Panc1 (cell line): ENCODE measurements around the gene ZNF692. TPM values are rescaled to one million over a fixed set of nuclear protein-coding genes. Genes with fewer than 3 reads are reported as not detected.
"Not testable (repeated sequence)": the region's sequence is repeated elsewhere in the genome, so short reads cannot be mapped to it uniquely, and the experiment has no call there.

Experiments used
- ATAC-seq: fragments of 200-7000 bp; cut with Tn5 transposase; 2 replicates; pipeline ENCODE4 v1.9.1; 2020; ENCODE audit warnings: mild to moderate bottlenecking, moderate library complexity
- BruUV-seq: library from RNA; stranded (reverse); fragments of 400-500 nt; replicated peaks from 2 replicates; lab custom pipeline; 2021; lab: Mats Ljungman, UMichigan
- CTCF ChIA-PET: fragments of 300-600 bp; sonication (Branson Sonifier 250); formaldehyde crosslinking; loops from one replicate; lab custom pipeline; 2022; ENCODE audit warnings: antibody characterized with exemption; lab: Charles Lee
- POLR2A ChIA-PET: fragments of 300-600 bp; sonication (Branson Sonifier 250); formaldehyde crosslinking; loops from one replicate; lab custom pipeline; 2022; ENCODE audit warnings: antibody characterized with exemption; lab: Charles Lee
- DNase-seq: peaks from one replicate; pipeline ENCODE4 v3.0.0-alpha.2; 2010; ENCODE audit warnings: low read depth, low spot score
- H3K27ac ChIP-seq: 2 replicates; pipeline ENCODE4 v1.5.1; 2011; ENCODE audit warnings: mild to moderate bottlenecking, low read length, inconsistent platforms
- H3K27me3 ChIP-seq: fragments of 200-500 bp; sonication (Bioruptor generic); 2 replicates; pipeline ENCODE4 v1.6.0; 2014; ENCODE audit warnings: low read length, inconsistent platforms; ENCODE audit not compliant: control insufficient read depth, insufficient read depth
- H3K36me3 ChIP-seq: fragments of 200-500 bp; sonication (Bioruptor generic); 2 replicates; pipeline ENCODE4 v1.5.1; 2014; ENCODE audit warnings: inconsistent platforms, mild to moderate bottlenecking, low read length, moderate library complexity; ENCODE audit not compliant: control insufficient read depth, insufficient read depth
- H3K4me1 ChIP-seq: 2 replicates; pipeline ENCODE4 v1.5.1; 2011; ENCODE audit warnings: inconsistent platforms, mild to moderate bottlenecking, low read length, moderate library complexity; ENCODE audit not compliant: control insufficient read depth, insufficient read depth
- H3K4me3 ChIP-seq, 2 experiments: 2 replicates each; pipeline ENCODE4 v1.5.1; 2011 to 2012; ENCODE audit warnings: low read depth in 2 of 2, low read length in 2 of 2, mild to moderate bottlenecking in 2 of 2, inconsistent platforms in 1 of 2, moderate library complexity in 1 of 2
- H3K9me3 ChIP-seq: fragments of 200-500 bp; sonication (Bioruptor generic); 2 replicates; pipeline ENCODE4 v1.5.1; 2014; ENCODE audit warnings: low read depth, mild to moderate bottlenecking, inconsistent platforms, low read length, moderate library complexity; ENCODE audit not compliant: control insufficient read depth, insufficient read depth
- POLR2AphosphoS5 ChIP-seq: IDR thresholded peaks from 2 replicates; pipeline ENCODE4 v1.6.1; 2012; ENCODE audit warnings: mild to moderate bottlenecking, low read depth, low read length, moderate library complexity
- SIN3A ChIP-seq: IDR thresholded peaks from 2 replicates; pipeline ENCODE4 v1.6.1; 2012; ENCODE audit warnings: low read depth, mild to moderate bottlenecking, low read length, moderate library complexity, borderline replicate concordance; ENCODE audit not compliant: insufficient read depth
- TCF7L2 ChIP-seq: IDR thresholded peaks from 2 replicates; pipeline ENCODE4 v1.6.1; 2011; ENCODE audit warnings: mild to moderate bottlenecking, low read depth, low read length, inconsistent platforms
- in situ Hi-C: cut with HindIII; loops from 2 replicates; pipeline ENCODE4 v1.10.0; 2016; ENCODE audit warnings: low sequenced_read_pairs, low pct_unique_long_range_greater_than_20kb
- intact Hi-C: fragments of 100-400 bp; cut with micrococcal nuclease; formaldehyde crosslinking; loops from one replicate; pipeline ENCODE4 v1.10.0; 2022; ENCODE audit not compliant: unreplicated experiment
- total RNA-seq: library from RNA; stranded (reverse); gene quantifications from one replicate; pipeline ENCODE4 v1.2.1, GENCODE V29; 2021; ENCODE audit not compliant: unreplicated experiment
- TF ChIP-seq, protein P1 (sequence below): fragments of 450-650 bp; IDR thresholded peaks from 2 replicates; pipeline ENCODE4 v1.5.1; 2017; ENCODE audit warnings: mild to moderate bottlenecking
- TF ChIP-seq, protein P2 (sequence below), 2 experiments: IDR thresholded peaks; 2 replicates each; pipeline ENCODE4 v1.6.1; 2011 to 2012; ENCODE audit warnings: low read depth in 2 of 2, control low read depth in 1 of 2, low read length in 1 of 2, mild to moderate bottlenecking in 1 of 2, moderate library complexity in 1 of 2; ENCODE audit not compliant: insufficient read depth in 1 of 2

ZNF692 gene
- total RNA-seq, 1 experiment from 2014 or later: 62.3 TPM

DNA sequence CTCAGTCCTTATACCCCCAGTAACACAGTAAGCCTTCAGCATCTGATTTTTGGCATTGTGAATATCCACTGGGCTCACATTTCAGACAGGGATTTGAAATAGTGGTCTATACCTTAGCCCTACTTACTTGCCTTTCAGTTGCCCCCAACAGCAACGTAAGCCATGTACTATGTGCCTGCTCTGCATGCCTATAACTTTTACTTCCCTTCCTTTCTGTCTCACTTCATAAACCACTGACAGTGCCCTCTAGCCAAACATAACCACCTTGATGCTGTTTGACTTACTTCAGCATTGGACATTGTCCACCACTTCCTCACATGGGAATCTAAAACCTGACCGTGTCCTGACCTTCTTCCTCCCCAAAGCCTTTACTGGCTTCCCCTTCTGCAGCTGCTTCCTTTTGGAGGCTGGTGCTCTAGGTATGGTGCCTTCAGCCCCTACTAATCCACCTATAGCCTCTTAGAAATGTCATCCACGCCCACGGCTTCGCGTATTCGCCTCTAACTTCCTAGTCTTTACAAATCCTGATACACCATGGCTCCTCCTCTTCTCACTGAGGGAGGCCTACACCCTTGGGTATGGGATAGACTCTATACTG, 24.4 kb downstream of the ZNF692 start:
- ATAC-seq: no peak
- no peaks in the 10 kb centered on the region for H3K9me3 ChIP-seq
- peaks cover 2% of the 10 kb centered on the region; the same call in 1 of the 2 replicates for H3K27me3 ChIP-seq
- H3K36me3 ChIP-seq: no peaks in the 10 kb centered on the region; the same call in 1 of the 2 replicates
- TF ChIP-seq TCF7L2 (no peak), POLR2AphosphoS5 (no peak), SIN3A (no peak)
- TF ChIP-seq, protein P1, sequence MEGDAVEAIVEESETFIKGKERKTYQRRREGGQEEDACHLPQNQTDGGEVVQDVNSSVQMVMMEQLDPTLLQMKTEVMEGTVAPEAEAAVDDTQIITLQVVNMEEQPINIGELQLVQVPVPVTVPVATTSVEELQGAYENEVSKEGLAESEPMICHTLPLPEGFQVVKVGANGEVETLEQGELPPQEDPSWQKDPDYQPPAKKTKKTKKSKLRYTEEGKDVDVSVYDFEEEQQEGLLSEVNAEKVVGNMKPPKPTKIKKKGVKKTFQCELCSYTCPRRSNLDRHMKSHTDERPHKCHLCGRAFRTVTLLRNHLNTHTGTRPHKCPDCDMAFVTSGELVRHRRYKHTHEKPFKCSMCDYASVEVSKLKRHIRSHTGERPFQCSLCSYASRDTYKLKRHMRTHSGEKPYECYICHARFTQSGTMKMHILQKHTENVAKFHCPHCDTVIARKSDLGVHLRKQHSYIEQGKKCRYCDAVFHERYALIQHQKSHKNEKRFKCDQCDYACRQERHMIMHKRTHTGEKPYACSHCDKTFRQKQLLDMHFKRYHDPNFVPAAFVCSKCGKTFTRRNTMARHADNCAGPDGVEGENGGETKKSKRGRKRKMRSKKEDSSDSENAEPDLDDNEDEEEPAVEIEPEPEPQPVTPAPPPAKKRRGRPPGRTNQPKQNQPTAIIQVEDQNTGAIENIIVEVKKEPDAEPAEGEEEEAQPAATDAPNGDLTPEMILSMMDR: no peak
- TF ChIP-seq, protein P2, sequence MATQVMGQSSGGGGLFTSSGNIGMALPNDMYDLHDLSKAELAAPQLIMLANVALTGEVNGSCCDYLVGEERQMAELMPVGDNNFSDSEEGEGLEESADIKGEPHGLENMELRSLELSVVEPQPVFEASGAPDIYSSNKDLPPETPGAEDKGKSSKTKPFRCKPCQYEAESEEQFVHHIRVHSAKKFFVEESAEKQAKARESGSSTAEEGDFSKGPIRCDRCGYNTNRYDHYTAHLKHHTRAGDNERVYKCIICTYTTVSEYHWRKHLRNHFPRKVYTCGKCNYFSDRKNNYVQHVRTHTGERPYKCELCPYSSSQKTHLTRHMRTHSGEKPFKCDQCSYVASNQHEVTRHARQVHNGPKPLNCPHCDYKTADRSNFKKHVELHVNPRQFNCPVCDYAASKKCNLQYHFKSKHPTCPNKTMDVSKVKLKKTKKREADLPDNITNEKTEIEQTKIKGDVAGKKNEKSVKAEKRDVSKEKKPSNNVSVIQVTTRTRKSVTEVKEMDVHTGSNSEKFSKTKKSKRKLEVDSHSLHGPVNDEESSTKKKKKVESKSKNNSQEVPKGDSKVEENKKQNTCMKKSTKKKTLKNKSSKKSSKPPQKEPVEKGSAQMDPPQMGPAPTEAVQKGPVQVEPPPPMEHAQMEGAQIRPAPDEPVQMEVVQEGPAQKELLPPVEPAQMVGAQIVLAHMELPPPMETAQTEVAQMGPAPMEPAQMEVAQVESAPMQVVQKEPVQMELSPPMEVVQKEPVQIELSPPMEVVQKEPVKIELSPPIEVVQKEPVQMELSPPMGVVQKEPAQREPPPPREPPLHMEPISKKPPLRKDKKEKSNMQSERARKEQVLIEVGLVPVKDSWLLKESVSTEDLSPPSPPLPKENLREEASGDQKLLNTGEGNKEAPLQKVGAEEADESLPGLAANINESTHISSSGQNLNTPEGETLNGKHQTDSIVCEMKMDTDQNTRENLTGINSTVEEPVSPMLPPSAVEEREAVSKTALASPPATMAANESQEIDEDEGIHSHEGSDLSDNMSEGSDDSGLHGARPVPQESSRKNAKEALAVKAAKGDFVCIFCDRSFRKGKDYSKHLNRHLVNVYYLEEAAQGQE (IDR thresholded peaks at IDR 0.05; ENCODE audit: insufficient read depth in 1 of 2, low read depth in 2 of 2, low read length in 1 of 2): no peak
- intact Hi-C loops (no loop called here), in situ Hi-C loops (no loop called here)
- ChIA-PET CTCF (no interaction called here), POLR2A (no interaction called here)
- no peak for DNase-seq
- no peak overlapping the region for H3K27ac ChIP-seq
- peaks cover 4% of the 10 kb centered on the region; the same call in 1 of the 2 replicates for H3K4me1 ChIP-seq
- BruUV-seq: no TSS peak
- H3K4me3 ChIP-seq: no peak overlapping the region

GRCh38 chr1:248831842-248832241, 27.0 kb downstream of the ZNF692 start:
- H3K27me3 ChIP-seq: peaks cover 2% of the 10 kb centered on the region; the same call in 1 of the 2 replicates
- in situ Hi-C loops (no loop called here), intact Hi-C loops (no loop called here)
- H3K4me3 ChIP-seq: no peak overlapping the region
- BruUV-seq: no TSS peak
- 0 out of 2 replicates have a peak, but pooled peaks cover 3% of the 10 kb centered on the region for H3K4me1 ChIP-seq
- H3K9me3 ChIP-seq: no peaks in the 10 kb centered on the region
- no peak overlapping the region for H3K27ac ChIP-seq
- CTCF ChIA-PET: no interaction called here
- no peak for TF ChIP-seq TCF7L2
- no peak for TF ChIP-seq SIN3A
- TF ChIP-seq, protein P1: no peak
- TF ChIP-seq POLR2AphosphoS5: no peak
- TF ChIP-seq, protein P2 (IDR thresholded peaks at IDR 0.05; ENCODE audit: insufficient read depth in 1 of 2, low read depth in 2 of 2, low read length in 1 of 2): no peak
- POLR2A ChIA-PET: no interaction called here
- no peaks in the 10 kb centered on the region for H3K36me3 ChIP-seq
- ATAC-seq (no peak), DNase-seq (no peak)

DNA sequence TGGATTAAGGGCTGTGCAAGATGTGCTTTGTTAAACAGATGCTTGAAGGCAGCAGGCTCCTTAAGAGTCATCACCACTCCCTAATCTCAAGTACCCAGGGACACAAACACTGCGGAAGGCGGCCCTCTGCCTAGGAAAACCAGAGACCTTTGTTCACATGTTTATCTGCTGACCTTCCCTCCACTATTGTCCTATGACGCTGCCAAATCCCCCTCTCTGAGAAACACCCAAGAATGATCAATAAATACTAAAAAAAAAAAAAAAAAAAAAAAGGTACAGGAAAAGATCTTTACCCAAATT, 28.2 kb downstream of the ZNF692 start:
- H3K9me3 ChIP-seq, POLR2A ChIA-PET, intact Hi-C loops, DNase-seq, H3K4me3 ChIP-seq, CTCF ChIA-PET, H3K27ac ChIP-seq, H3K36me3 ChIP-seq, H3K4me1 ChIP-seq, ATAC-seq, in situ Hi-C loops, H3K27me3 ChIP-seq, BruUV-seq: not testable (repeated sequence)
